WTC11 (cell line): ENCODE results near the gene FRMD4A. TPM values are rescaled to one million over a fixed set of nuclear protein-coding genes. Genes with fewer than 3 reads are reported as not detected.

Experiments
- ATAC-seq: fragments of 200-7000 bp; cut with Tn5 transposase; 2 replicates; pipeline ENCODE4 v1.10.0; 2021; ENCODE audit warnings: mild to moderate bottlenecking, moderate library complexity
- CTCF ChIA-PET: fragments of 300-600 bp; sonication (Branson Sonifier 250); formaldehyde crosslinking; loops from one replicate; lab custom pipeline; 2021; ENCODE audit warnings: antibody characterized with exemption; lab: Charles Lee
- POLR2A ChIA-PET: fragments of 350-600 bp; sonication (Branson Sonifier 250); formaldehyde crosslinking; loops from one replicate; lab custom pipeline; 2021; ENCODE audit warnings: antibody characterized with exemption; lab: Charles Lee
- DNase-seq: peaks from one replicate; pipeline ENCODE4 v3.0.0; 2021; ENCODE audit warnings: low spot score
- H3K27ac Mint-ChIP-seq: 2 replicates; pipeline ENCODE4 v1.8.0; 2021; ENCODE audit warnings: mixed read lengths
- H3K27me3 Mint-ChIP-seq: 2 replicates; pipeline ENCODE4 v1.8.0; 2021; ENCODE audit warnings: low read depth, mild to moderate bottlenecking, moderate library complexity, mixed read lengths
- H3K36me3 Mint-ChIP-seq: 2 replicates; pipeline ENCODE4 v1.8.0; 2021; ENCODE audit warnings: mixed read lengths
- H3K4me1 Mint-ChIP-seq: 2 replicates; pipeline ENCODE4 v1.8.0; 2022; ENCODE audit warnings: mixed read lengths
- H3K4me3 Mint-ChIP-seq: 2 replicates; pipeline ENCODE4 v1.8.0; 2021; ENCODE audit warnings: mild to moderate bottlenecking, moderate library complexity, mixed read lengths
- H3K9me3 Mint-ChIP-seq: 2 replicates; pipeline ENCODE4 v1.8.0; 2021; ENCODE audit warnings: mixed read lengths
- ATF6 ChIP-seq: sonication (generic); formaldehyde crosslinking; IDR thresholded peaks from 2 replicates; pipeline ENCODE4 v1.8.1; 2023; ENCODE audit warnings: mild to moderate bottlenecking, missing genetic modification reagents
- CREB1 ChIP-seq: sonication (generic); formaldehyde crosslinking; IDR thresholded peaks from 2 replicates; pipeline ENCODE4 v1.8.0; 2023; ENCODE audit warnings: mild to moderate bottlenecking, missing genetic modification reagents
- ETV6 ChIP-seq: sonication (generic); formaldehyde crosslinking; IDR thresholded peaks from 2 replicates; pipeline ENCODE4 v1.8.1; 2022; ENCODE audit warnings: mild to moderate bottlenecking, missing genetic modification reagents
- NFATC4 ChIP-seq: fragments of 250-450 bp; sonication (Bioruptor Pico); IDR thresholded peaks from 2 replicates; pipeline ENCODE4 v1.9.0; 2021; ENCODE audit warnings: mild to moderate bottlenecking
- PRRX2 ChIP-seq: fragments of 250-450 bp; sonication (Bioruptor Pico); IDR thresholded peaks from 2 replicates; pipeline ENCODE4 v1.8.0; 2021; ENCODE audit warnings: mild to moderate bottlenecking
- SOX15 ChIP-seq: fragments of 250-450 bp; sonication (Bioruptor Pico); IDR thresholded peaks from 2 replicates; pipeline ENCODE4 v1.9.0; 2021; ENCODE audit warnings: mild to moderate bottlenecking
- TCF7 ChIP-seq: sonication (generic); formaldehyde crosslinking; IDR thresholded peaks from 2 replicates; pipeline ENCODE4 v1.8.0; 2022; ENCODE audit warnings: mild to moderate bottlenecking, low read depth, missing genetic modification reagents, moderate library complexity
- ZMAT4 ChIP-seq: fragments of 250-450 bp; sonication (Bioruptor Pico); IDR thresholded peaks from 2 replicates; pipeline ENCODE4 v1.9.0; 2021; ENCODE audit warnings: mild to moderate bottlenecking
- ZNF263 ChIP-seq: sonication (generic); formaldehyde crosslinking; IDR thresholded peaks from 2 replicates; pipeline ENCODE4 v1.8.1; 2022; ENCODE audit warnings: low read depth, mild to moderate bottlenecking, moderate library complexity, missing genetic modification reagents
- ZNF416 ChIP-seq: fragments of 250-450 bp; sonication (Bioruptor Pico); IDR thresholded peaks from 2 replicates; pipeline ENCODE4 v1.9.0; 2021; ENCODE audit warnings: mild to moderate bottlenecking, inconsistent platforms
- total RNA-seq: library from RNA; stranded (reverse); gene quantifications from 3 replicates; pipeline ENCODE4 v1.2.3, GENCODE V29; 2021
- TF ChIP-seq, protein P1 (sequence below): sonication (generic); formaldehyde crosslinking; conservative IDR thresholded peaks from 2 replicates; pipeline ENCODE4 v1.8.1; 2022; ENCODE audit warnings: mild to moderate bottlenecking, missing genetic modification reagents
- TF ChIP-seq, protein P2 (sequence below): sonication (generic); formaldehyde crosslinking; IDR thresholded peaks from 2 replicates; pipeline ENCODE4 v1.8.0; 2023; ENCODE audit warnings: missing genetic modification reagents, mild to moderate bottlenecking, borderline replicate concordance
- TF ChIP-seq, protein P3 (sequence below): sonication (generic); formaldehyde crosslinking; IDR thresholded peaks from 2 replicates; pipeline ENCODE4 v1.8.1; 2022; ENCODE audit warnings: low read depth, mild to moderate bottlenecking, moderate library complexity, missing genetic modification reagents, borderline replicate concordance
- TF ChIP-seq, protein P4 (sequence below): fragments of 250-450 bp; sonication (Bioruptor Pico); IDR thresholded peaks from 2 replicates; pipeline ENCODE4 v1.9.0; 2021; ENCODE audit warnings: mild to moderate bottlenecking

FRMD4A gene
- total RNA-seq, 1 experiment from 2014 or later = 35.5 TPM

DNA sequence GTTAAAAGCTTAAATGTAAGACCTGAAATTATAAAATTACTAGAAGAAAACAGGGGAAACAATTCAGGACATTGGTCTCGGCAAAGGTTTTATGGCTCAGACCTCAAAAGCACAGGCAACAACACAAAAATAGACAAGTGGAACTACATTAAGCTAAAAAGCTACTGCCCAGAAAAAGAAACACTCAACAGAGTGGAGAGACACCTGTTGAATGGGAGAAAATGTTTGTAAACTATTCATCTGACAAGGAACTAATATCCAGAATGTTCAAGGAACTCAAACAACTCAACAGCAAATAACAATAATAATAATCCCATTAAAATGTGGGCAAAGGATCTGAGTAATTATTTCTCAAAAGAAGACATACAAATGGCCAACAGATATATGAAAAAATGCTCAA, 170.4 kb downstream of the FRMD4A start:
- Mint-ChIP-seq H3K4me1 (peaks cover 16% of the 10 kb centered on the region), H3K9me3 (no peaks in the 10 kb centered on the region)
- CTCF ChIA-PET = no interaction called here

More for the DNA sequence above, 170.4 kb downstream of the FRMD4A start:
- TF ChIP-seq, protein P1, sequence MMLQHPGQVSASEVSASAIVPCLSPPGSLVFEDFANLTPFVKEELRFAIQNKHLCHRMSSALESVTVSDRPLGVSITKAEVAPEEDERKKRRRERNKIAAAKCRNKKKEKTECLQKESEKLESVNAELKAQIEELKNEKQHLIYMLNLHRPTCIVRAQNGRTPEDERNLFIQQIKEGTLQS (CRISPR knock-in tag) = no peak
- TF ChIP-seq, protein P2, sequence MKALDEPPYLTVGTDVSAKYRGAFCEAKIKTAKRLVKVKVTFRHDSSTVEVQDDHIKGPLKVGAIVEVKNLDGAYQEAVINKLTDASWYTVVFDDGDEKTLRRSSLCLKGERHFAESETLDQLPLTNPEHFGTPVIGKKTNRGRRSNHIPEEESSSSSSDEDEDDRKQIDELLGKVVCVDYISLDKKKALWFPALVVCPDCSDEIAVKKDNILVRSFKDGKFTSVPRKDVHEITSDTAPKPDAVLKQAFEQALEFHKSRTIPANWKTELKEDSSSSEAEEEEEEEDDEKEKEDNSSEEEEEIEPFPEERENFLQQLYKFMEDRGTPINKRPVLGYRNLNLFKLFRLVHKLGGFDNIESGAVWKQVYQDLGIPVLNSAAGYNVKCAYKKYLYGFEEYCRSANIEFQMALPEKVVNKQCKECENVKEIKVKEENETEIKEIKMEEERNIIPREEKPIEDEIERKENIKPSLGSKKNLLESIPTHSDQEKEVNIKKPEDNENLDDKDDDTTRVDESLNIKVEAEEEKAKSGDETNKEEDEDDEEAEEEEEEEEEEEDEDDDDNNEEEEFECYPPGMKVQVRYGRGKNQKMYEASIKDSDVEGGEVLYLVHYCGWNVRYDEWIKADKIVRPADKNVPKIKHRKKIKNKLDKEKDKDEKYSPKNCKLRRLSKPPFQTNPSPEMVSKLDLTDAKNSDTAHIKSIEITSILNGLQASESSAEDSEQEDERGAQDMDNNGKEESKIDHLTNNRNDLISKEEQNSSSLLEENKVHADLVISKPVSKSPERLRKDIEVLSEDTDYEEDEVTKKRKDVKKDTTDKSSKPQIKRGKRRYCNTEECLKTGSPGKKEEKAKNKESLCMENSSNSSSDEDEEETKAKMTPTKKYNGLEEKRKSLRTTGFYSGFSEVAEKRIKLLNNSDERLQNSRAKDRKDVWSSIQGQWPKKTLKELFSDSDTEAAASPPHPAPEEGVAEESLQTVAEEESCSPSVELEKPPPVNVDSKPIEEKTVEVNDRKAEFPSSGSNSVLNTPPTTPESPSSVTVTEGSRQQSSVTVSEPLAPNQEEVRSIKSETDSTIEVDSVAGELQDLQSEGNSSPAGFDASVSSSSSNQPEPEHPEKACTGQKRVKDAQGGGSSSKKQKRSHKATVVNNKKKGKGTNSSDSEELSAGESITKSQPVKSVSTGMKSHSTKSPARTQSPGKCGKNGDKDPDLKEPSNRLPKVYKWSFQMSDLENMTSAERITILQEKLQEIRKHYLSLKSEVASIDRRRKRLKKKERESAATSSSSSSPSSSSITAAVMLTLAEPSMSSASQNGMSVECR (CRISPR knock-in tag) = no peak
- TF ChIP-seq, protein P3, sequence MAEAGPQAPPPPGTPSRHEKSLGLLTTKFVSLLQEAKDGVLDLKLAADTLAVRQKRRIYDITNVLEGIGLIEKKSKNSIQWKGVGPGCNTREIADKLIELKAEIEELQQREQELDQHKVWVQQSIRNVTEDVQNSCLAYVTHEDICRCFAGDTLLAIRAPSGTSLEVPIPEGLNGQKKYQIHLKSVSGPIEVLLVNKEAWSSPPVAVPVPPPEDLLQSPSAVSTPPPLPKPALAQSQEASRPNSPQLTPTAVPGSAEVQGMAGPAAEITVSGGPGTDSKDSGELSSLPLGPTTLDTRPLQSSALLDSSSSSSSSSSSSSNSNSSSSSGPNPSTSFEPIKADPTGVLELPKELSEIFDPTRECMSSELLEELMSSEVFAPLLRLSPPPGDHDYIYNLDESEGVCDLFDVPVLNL (CRISPR knock-in tag) = no peak
- TF ChIP-seq ZMAT4 (no peak), PRRX2 (CRISPR knock-in tag) (no peak), CREB1 (CRISPR knock-in tag) (no peak), TCF7 (CRISPR knock-in tag) (no peak), ETV6 (CRISPR knock-in tag) (no peak), ZNF416 (CRISPR knock-in tag) (no peak), ZNF263 (no peak), SOX15 (CRISPR knock-in tag) (no peak), NFATC4 (no peak), ATF6 (CRISPR knock-in tag) (no peak)
- TF ChIP-seq, protein P4, sequence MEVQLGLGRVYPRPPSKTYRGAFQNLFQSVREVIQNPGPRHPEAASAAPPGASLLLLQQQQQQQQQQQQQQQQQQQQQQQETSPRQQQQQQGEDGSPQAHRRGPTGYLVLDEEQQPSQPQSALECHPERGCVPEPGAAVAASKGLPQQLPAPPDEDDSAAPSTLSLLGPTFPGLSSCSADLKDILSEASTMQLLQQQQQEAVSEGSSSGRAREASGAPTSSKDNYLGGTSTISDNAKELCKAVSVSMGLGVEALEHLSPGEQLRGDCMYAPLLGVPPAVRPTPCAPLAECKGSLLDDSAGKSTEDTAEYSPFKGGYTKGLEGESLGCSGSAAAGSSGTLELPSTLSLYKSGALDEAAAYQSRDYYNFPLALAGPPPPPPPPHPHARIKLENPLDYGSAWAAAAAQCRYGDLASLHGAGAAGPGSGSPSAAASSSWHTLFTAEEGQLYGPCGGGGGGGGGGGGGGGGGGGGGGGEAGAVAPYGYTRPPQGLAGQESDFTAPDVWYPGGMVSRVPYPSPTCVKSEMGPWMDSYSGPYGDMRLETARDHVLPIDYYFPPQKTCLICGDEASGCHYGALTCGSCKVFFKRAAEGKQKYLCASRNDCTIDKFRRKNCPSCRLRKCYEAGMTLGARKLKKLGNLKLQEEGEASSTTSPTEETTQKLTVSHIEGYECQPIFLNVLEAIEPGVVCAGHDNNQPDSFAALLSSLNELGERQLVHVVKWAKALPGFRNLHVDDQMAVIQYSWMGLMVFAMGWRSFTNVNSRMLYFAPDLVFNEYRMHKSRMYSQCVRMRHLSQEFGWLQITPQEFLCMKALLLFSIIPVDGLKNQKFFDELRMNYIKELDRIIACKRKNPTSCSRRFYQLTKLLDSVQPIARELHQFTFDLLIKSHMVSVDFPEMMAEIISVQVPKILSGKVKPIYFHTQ = no peak
- H3K36me3 Mint-ChIP-seq = no peaks in the 10 kb centered on the region
- POLR2A ChIA-PET = no interaction called here
- ATAC-seq = no peak
- no peak for DNase-seq
- H3K27ac Mint-ChIP-seq = no peak overlapping the region
- H3K27me3 Mint-ChIP-seq = 0 out of 2 replicates have a peak, but pooled peaks cover 3% of the 10 kb centered on the region
- H3K4me3 Mint-ChIP-seq = no peak overlapping the region
